Prostate gland (tissue), 2 donors: ENCODE data around the gene DMXL2.

Source experiments
- POLR2A ChIP-seq: fragments of 450-650 bp; IDR thresholded peaks from one replicate; pipeline ENCODE4 v1.6.1; 2016; ENCODE audit warnings: antibody characterized with exemption, mild to moderate bottlenecking
- POLR2AphosphoS5 ChIP-seq: sonication (generic); formaldehyde crosslinking; IDR thresholded peaks from one replicate; pipeline ENCODE4 v1.6.1; 2017; ENCODE audit warnings: antibody characterized with exemption
- TF ChIP-seq, protein P1 (sequence below), 4 experiments: fragments of 200-600 bp in 2 of 4; fragments of 450-650 bp in 2 of 4; sonication (generic) in 2 of 4; IDR thresholded peaks; 1 replicate in 3 of 4; 2 replicates in 1 of 4; pipeline ENCODE4 v1.5.1; 2016 to 2019; ENCODE audit warnings: antibody characterized with exemption in 4 of 4, mild to moderate bottlenecking in 2 of 4, moderate library complexity in 2 of 4

DNA sequence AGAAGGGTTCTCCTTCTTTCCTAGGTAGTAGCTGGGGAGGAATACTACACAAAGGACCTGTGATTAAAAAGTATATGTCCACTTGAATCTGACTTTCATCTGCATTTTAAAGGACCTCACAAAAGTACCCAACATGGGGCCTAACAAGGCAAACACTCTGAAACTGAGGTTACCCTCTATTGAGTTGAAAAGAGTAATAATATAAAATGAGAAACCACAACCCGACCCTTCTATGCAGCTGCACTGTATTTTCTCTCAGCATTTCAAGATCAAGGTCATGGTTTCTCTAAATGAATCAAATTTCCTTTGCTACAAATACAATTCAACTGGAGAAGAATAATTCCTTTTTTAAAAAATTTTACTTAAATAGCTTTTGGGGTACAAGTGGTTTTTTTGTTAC, 106.3 kb downstream of the DMXL2 start:
- TF ChIP-seq POLR2AphosphoS5 (no peak), POLR2A (no peak)
- TF ChIP-seq, protein P1, sequence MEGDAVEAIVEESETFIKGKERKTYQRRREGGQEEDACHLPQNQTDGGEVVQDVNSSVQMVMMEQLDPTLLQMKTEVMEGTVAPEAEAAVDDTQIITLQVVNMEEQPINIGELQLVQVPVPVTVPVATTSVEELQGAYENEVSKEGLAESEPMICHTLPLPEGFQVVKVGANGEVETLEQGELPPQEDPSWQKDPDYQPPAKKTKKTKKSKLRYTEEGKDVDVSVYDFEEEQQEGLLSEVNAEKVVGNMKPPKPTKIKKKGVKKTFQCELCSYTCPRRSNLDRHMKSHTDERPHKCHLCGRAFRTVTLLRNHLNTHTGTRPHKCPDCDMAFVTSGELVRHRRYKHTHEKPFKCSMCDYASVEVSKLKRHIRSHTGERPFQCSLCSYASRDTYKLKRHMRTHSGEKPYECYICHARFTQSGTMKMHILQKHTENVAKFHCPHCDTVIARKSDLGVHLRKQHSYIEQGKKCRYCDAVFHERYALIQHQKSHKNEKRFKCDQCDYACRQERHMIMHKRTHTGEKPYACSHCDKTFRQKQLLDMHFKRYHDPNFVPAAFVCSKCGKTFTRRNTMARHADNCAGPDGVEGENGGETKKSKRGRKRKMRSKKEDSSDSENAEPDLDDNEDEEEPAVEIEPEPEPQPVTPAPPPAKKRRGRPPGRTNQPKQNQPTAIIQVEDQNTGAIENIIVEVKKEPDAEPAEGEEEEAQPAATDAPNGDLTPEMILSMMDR (IDR thresholded peaks at IDR 0.05): no peak
